Mammary microvascular endothelial cell (primary cell): ENCODE data around the gene PRPF18. TPM values are rescaled to one million over a fixed set of nuclear protein-coding genes. Genes with fewer than 3 reads are reported as not detected.

Experiments
- total RNA-seq: library from RNA; depleted of rRNA; stranded (reverse); fragments of >200 nt; gene quantifications from 2 replicates; pipeline ENCODE4 v1.2.3, GENCODE V29; 2015

The PRPF18 gene
- 21.9 and 25.8 TPM in 2 replicates for total RNA-seq

GRCh38 chr10:13586676-13587355, at the start of gene PRPF18:
TSS of gene PRPF18 (plus strand) at chr10:13586965. CDS start at chr10:13587087, 122 bp downstream.

Other genes starting within 250 kb of the PRPF18 start
- 32.6 and 43.7 TPM in 2 replicates for gene SEPHS1, start 238.7 kb upstream of the PRPF18 start, total RNA-seq
- 8.8 and 9.6 TPM in 2 replicates for gene BEND7, start 58.0 kb upstream of the PRPF18 start, total RNA-seq